Right atrium auricular region (tissue), 2 donors: Measurements from ENCODE around the gene CHML. TPM values are rescaled to one million over a fixed set of nuclear protein-coding genes. Genes with fewer than 3 reads are reported as not detected.

Source experiments
- DNase-seq: peaks from one replicate; pipeline ENCODE4 v3.0.0-alpha.2; 2019; ENCODE audit warnings: low spot score
- H3K27ac ChIP-seq, 2 donors: fragments of 200-600 bp; sonication (generic); 1 replicate in 1 of 2; 2 replicates in 1 of 2; pipeline ENCODE4 v1.5.1; 2016 to 2019
- H3K27me3 ChIP-seq, 2 donors: fragments of 200-600 bp; sonication (generic); one replicate each; pipeline versions ENCODE4 v1.5.1 to v1.6.0; 2017 to 2019
- H3K36me3 ChIP-seq: fragments of 200-600 bp; sonication (generic); one replicate; pipeline ENCODE4 v1.5.1; 2016
- H3K4me1 ChIP-seq, 2 donors: fragments of 200-600 bp; sonication (generic); one replicate each; pipeline versions ENCODE4 v1.5.1 to v1.6.0; 2017 to 2019
- H3K4me3 ChIP-seq, 2 donors: fragments of 200-600 bp; sonication (generic); 1 replicate in 1 of 2; 2 replicates in 1 of 2; pipeline ENCODE4 v1.5.1; 2017 to 2019; ENCODE audit warnings: mild to moderate bottlenecking in 1 of 2, moderate library complexity in 1 of 2
- H3K9me3 ChIP-seq, 2 donors: fragments of 200-600 bp; sonication (generic); one replicate each; pipeline ENCODE4 v1.5.1; 2019
- total RNA-seq, 2 donors: library from RNA; depleted of rRNA; stranded (reverse); fragments of >200 nt; gene quantifications; one replicate each; pipeline ENCODE4 v1.1.0, GENCODE V29; 2016
- TF ChIP-seq, protein P1 (sequence below), 2 donors: fragments of 200-600 bp; sonication (generic); IDR thresholded peaks; one replicate each; pipeline ENCODE4 v1.5.1; 2019; ENCODE audit warnings: antibody characterized with exemption in 2 of 2

CHML gene
- total RNA-seq, 2 donors from 2014 or later = 2.7 to 3.2 TPM

DNA sequence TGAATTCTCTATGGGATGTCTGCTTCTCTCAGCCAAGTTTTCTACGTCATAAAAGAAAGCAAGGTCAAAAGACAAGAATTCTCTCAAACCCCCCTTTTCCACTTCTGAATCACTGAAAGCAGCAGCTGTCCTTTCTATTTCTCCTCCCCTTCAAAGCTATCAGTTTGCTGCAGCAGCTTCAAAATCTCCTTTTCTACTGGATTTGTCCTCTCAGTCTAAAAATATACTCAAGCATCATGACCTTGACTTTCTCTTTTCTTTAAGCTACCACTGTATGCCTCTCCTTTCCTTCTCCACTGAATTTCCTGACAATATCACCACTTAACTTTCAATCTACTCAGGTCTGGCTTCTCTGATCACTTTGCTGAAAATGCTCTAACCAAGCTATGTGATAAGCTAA lies 13.8 kb upstream of the CHML start:
- Histone ChIP-seq H3K27me3 (no peaks in the 10 kb centered on the region), H3K27ac (no peak overlapping the region), H3K36me3 (no peaks in the 10 kb centered on the region), H3K4me1 (no peaks in the 10 kb centered on the region), H3K4me3 (no peak overlapping the region), H3K9me3 (no peaks in the 10 kb centered on the region)
- TF ChIP-seq, protein P1, sequence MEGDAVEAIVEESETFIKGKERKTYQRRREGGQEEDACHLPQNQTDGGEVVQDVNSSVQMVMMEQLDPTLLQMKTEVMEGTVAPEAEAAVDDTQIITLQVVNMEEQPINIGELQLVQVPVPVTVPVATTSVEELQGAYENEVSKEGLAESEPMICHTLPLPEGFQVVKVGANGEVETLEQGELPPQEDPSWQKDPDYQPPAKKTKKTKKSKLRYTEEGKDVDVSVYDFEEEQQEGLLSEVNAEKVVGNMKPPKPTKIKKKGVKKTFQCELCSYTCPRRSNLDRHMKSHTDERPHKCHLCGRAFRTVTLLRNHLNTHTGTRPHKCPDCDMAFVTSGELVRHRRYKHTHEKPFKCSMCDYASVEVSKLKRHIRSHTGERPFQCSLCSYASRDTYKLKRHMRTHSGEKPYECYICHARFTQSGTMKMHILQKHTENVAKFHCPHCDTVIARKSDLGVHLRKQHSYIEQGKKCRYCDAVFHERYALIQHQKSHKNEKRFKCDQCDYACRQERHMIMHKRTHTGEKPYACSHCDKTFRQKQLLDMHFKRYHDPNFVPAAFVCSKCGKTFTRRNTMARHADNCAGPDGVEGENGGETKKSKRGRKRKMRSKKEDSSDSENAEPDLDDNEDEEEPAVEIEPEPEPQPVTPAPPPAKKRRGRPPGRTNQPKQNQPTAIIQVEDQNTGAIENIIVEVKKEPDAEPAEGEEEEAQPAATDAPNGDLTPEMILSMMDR (IDR thresholded peaks at IDR 0.05) = no peak
- no peak for DNase-seq

DNA sequence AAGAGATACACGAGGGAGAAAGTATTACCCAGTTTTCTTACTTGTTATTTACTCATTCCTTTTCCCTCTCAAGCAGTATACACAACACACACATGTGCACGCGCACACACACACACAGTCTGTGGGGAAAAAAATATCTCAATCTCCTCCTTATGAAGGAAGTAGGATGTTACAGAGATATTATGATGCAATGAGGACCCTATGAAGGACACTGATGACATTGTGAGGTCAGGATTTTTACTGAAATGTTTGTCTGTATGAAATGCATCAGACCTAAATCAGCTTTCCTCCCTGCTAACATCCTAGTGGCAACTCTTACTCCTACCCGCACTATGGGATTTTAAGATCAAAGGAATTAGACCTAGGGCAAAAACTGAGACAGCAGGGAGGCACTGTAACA lies 11.8 kb upstream of the CHML start, which contains the start of gene WDR64:
Gene WDR64, plus strand, starts transcription at position 270 of the 400 bp plus-strand sequence. CDS start 204 bp downstream, outside the sequence.
- no peaks in the 10 kb centered on the region for H3K27me3 ChIP-seq
- no peaks in the 10 kb centered on the region for H3K36me3 ChIP-seq
- TF ChIP-seq, protein P1 (IDR thresholded peaks at IDR 0.05) = no peak
- no peaks in the 10 kb centered on the region for H3K4me1 ChIP-seq
- DNase-seq = no peak
- H3K9me3 ChIP-seq = no peaks in the 10 kb centered on the region
- H3K27ac ChIP-seq = no peak within 1 kb of the TSS
- H3K4me3 ChIP-seq = no peak within 1 kb of the TSS

DNA sequence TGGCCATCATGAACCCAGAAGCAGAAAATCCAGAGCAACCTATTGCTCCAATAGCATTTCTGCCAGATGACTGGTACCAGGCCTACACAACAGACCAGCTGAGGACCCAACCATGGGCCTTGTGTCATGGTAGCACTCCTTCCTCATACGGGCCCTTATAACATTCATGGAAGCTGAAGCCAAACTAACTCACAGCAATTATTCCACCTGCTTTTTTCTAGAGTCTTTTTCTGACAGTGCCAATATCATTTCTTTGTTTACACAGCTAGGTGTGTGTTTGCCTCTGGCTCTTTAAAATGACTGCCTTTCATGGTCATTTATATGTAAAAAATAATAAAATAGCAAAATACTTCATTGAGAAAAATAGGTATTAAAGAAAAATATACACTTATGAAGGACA lies 8.0 kb upstream of the CHML start:
- DNase-seq = no peak
- Histone ChIP-seq H3K27ac (no peak overlapping the region), H3K9me3 (no peaks in the 10 kb centered on the region), H3K27me3 (no peaks in the 10 kb centered on the region), H3K4me1 (no peaks in the 10 kb centered on the region), H3K36me3 (no peaks in the 10 kb centered on the region), H3K4me3 (no peak overlapping the region)
- TF ChIP-seq, protein P1 (IDR thresholded peaks at IDR 0.05) = no peak

DNA sequence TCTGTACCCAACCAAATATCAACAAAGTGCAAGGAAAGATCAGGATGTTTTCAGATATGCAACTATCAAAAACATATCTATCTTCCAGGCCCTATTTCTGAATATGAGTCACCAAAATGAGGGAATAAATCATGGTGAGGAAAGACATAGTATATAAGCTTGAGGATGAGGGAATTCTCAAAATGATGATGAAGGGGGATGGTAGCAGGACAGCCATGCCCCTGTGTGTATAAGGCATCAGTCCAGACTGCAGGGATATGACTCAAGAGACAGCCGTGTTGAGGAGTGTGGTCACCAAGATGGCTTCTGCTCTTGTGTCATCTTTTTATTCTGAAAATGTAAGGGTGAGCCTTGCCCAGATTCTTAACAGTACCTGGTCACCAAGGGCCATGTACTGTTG lies 7.5 kb upstream of the CHML start:
- no peak for DNase-seq
- H3K4me1 ChIP-seq = no peaks in the 10 kb centered on the region
- H3K9me3 ChIP-seq = no peaks in the 10 kb centered on the region
- H3K4me3 ChIP-seq = no peak overlapping the region
- H3K36me3 ChIP-seq = no peaks in the 10 kb centered on the region
- no peaks in the 10 kb centered on the region for H3K27me3 ChIP-seq
- no peak overlapping the region for H3K27ac ChIP-seq
- TF ChIP-seq, protein P1 (IDR thresholded peaks at IDR 0.05) = no peak

DNA sequence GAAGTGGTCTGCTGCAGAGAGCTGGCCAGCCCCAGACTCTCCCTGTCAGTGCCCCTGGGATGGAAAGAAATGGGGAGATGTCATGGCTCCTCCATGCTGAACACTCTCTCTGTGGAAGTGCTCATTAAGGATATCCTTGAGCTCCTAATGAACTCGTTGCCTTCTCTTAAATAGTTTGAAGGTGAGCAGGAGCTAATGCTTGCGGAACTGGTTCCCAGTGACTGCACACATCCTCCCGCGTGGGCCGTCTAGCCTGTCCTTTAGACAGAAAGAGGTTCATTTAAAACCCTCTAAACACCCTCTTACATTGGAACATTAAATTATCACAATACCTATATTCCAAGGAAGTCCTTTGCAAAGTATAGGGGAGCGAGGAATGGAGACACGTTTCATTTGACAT lies 6.0 kb upstream of the CHML start:
- no peaks in the 10 kb centered on the region for H3K9me3 ChIP-seq
- H3K27me3 ChIP-seq = no peaks in the 10 kb centered on the region
- TF ChIP-seq, protein P1 (IDR thresholded peaks at IDR 0.05) = no peak
- H3K27ac ChIP-seq = no peak overlapping the region
- H3K4me3 ChIP-seq = no peak overlapping the region
- H3K4me1 ChIP-seq = no peaks in the 10 kb centered on the region
- no peaks in the 10 kb centered on the region for H3K36me3 ChIP-seq
- DNase-seq = no peak

DNA sequence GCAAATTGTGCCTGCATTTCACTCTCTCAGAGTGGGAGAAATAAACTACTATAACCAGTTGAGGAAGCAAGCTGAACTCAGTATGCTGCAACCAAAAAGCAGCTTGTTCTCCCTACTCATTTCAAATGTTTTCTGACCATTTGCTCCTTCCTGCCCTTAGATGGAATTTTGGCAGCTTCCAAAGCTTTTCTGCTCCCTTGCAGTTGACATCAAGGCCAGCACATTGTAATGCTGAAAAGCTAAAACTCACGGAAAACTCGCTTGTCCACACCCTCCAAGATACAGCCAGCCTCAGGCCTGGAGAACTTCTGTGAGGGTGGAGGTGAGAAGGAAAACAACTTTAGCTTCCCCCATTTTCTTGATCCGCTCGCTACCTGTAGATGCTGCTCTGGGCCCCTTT lies 5.0 kb upstream of the CHML start:
- TF ChIP-seq, protein P1 (IDR thresholded peaks at IDR 0.05) = no peak

More for the DNA sequence above, 5.0 kb upstream of the CHML start:
- no peaks in the 10 kb centered on the region for H3K36me3 ChIP-seq
- no peaks in the 10 kb centered on the region for H3K27me3 ChIP-seq
- no peak overlapping the region for H3K27ac ChIP-seq
- no peak for DNase-seq
- no peak overlapping the region for H3K4me3 ChIP-seq
- H3K4me1 ChIP-seq = no peaks in the 10 kb centered on the region
- no peaks in the 10 kb centered on the region for H3K9me3 ChIP-seq
